ENCODE measurements around the gene ELAC2.

Gene ELAC2

DNA sequence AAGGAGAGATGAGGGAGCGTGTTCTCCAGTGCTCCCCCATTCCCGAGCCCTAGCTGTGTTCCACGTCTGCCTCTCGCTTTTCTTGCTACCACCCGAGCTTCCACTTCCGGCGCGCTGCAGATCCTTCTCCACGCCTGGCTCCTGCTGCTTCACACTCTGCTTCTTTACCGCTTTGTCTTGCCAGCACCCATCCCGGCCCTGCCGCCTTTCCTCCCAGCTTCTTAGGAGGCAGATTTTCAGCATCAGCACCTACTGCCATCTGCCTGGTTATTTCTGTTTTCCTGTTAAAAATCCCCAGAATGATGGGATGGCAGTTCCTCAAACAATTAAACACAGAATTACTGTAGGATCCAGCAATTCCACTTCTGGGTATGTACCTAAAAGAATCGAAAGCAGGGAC lies 64.7 kb downstream of the ELAC2 start:
- TF ChIP-seq, protein P1, sequence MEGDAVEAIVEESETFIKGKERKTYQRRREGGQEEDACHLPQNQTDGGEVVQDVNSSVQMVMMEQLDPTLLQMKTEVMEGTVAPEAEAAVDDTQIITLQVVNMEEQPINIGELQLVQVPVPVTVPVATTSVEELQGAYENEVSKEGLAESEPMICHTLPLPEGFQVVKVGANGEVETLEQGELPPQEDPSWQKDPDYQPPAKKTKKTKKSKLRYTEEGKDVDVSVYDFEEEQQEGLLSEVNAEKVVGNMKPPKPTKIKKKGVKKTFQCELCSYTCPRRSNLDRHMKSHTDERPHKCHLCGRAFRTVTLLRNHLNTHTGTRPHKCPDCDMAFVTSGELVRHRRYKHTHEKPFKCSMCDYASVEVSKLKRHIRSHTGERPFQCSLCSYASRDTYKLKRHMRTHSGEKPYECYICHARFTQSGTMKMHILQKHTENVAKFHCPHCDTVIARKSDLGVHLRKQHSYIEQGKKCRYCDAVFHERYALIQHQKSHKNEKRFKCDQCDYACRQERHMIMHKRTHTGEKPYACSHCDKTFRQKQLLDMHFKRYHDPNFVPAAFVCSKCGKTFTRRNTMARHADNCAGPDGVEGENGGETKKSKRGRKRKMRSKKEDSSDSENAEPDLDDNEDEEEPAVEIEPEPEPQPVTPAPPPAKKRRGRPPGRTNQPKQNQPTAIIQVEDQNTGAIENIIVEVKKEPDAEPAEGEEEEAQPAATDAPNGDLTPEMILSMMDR (IDR thresholded peaks at IDR 0.05; ENCODE audit: control insufficient read depth, extremely low read depth, insufficient read depth): no peak
- H3K4me3 ChIP-seq (ENCODE audit: low read depth, low read length): no peak overlapping the region
- DNase-seq (ENCODE audit: low read depth): no peak

GRCh38 chr17:12952012-12952411 lies 65.8 kb downstream of the ELAC2 start:
- no peak for DNase-seq (ENCODE audit: low read depth)
- H3K4me3 ChIP-seq (ENCODE audit: low read depth, low read length): no peak overlapping the region
- TF ChIP-seq, protein P1 (IDR thresholded peaks at IDR 0.05; ENCODE audit: control insufficient read depth, extremely low read depth, insufficient read depth): no peak

DNA sequence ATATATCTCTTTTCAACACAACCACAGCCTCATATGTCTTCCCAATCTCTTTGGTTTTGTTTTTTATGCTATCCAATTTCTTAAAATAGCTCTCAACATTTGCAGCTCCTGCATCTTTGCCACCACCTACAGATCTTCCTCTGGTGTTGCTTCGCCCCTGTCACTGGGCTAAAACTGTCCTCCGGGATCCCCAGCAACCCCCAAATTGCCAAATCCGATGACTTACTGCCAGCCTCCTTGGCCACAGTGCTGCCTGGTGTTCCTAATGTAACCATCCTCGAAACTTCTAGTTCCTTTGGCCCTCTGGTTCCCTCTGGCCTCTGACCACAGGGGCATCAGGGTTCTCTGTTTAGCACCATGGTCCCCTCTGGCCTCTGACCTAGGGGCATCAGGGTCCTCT lies 70.8 kb downstream of the ELAC2 start:
- TF ChIP-seq, protein P1 (IDR thresholded peaks at IDR 0.05; ENCODE audit: control insufficient read depth, extremely low read depth, insufficient read depth): no peak
- DNase-seq (ENCODE audit: low read depth): no peak
- no peak overlapping the region for H3K4me3 ChIP-seq (ENCODE audit: low read depth, low read length)
